ENCODE results near the gene SNPH.

- TF ChIP-seq PKNOX1 (IDR thresholded peaks at IDR 0.05) (no peak), FOXM1 (IDR thresholded peaks at IDR 0.05; ENCODE audit: borderline replicate concordance) (no peak), FOXA1 (IDR thresholded peaks at IDR 0.05) (no peak), SP1 (IDR thresholded peaks at IDR 0.05) (no peak), NFRKB (IDR thresholded peaks at IDR 0.05) (no peak), ELF4 (IDR thresholded peaks at IDR 0.05) (no peak), BHLHE40 (IDR thresholded peaks at IDR 0.05; ENCODE audit: borderline replicate concordance) (no peak), L3MBTL2 (conservative IDR thresholded peaks at IDR 0.05) (no peak), SUZ12 (IDR thresholded peaks at IDR 0.05) (no peak), TARDBP (IDR thresholded peaks at IDR 0.05) (no peak), CTBP1 (IDR thresholded peaks at IDR 0.05; ENCODE audit: borderline replicate concordance) (no peak), ZNF384 (IDR thresholded peaks at IDR 0.05) (peak; percentile 73)
Measured at GRCh38 chr20:1263853-1264252, 2.2 kb upstream of the SNPH start.
